Esophagus muscularis mucosa (tissue), 4 donors: ENCODE results near the gene B9D1. TPM values are rescaled to one million over a fixed set of nuclear protein-coding genes. Genes with fewer than 3 reads are reported as not detected.

Experiments
- DNase-seq: peaks from one replicate; pipeline ENCODE4 v3.0.0-alpha.2; 2017; ENCODE audit errors: extremely low spot score
- H3K27ac ChIP-seq, 4 donors: fragments of 200-600 bp; sonication (generic); replicated peaks in 1 of 4; 1 replicate in 3 of 4; 2 replicates in 1 of 4; pipeline ENCODE4 v1.5.1; 2016 to 2019; ENCODE audit warnings: mild to moderate bottlenecking in 1 of 4
- H3K27me3 ChIP-seq, 4 donors: fragments of 200-600 bp; sonication (generic); one replicate each; pipeline versions ENCODE4 v1.5.1 to v1.6.0; 2016 to 2019
- H3K36me3 ChIP-seq, 4 donors: fragments of 200-600 bp; sonication (generic); one replicate each; pipeline ENCODE4 v1.5.1; 2016 to 2019
- H3K4me1 ChIP-seq, 4 donors: fragments of 200-600 bp; sonication (generic); one replicate each; pipeline ENCODE4 v1.5.1; 2016 to 2019
- H3K4me3 ChIP-seq, 4 donors: fragments of 200-600 bp; sonication (generic); 1 replicate in 2 of 4; 2 replicates in 2 of 4; pipeline ENCODE4 v1.5.1; 2016 to 2019; ENCODE audit warnings: mild to moderate bottlenecking in 4 of 4, moderate library complexity in 1 of 4
- H3K9me3 ChIP-seq, 4 donors: fragments of 200-600 bp; sonication (generic); 1 replicate in 3 of 4; 2 replicates in 1 of 4; pipeline ENCODE4 v1.5.1; 2016 to 2019
- CTCF ChIP-seq, 3 experiments: fragments of 200-600 bp in 2 of 3; fragments of 450-650 bp in 1 of 3; sonication (generic) in 2 of 3; IDR thresholded peaks; one replicate each; pipeline ENCODE4 v1.5.1; 2017 to 2019; ENCODE audit warnings: antibody characterized with exemption in 3 of 3, mild to moderate bottlenecking in 2 of 3, moderate library complexity in 1 of 3
- EP300 ChIP-seq: sonication (generic); formaldehyde crosslinking; IDR thresholded peaks from one replicate; pipeline ENCODE4 v1.6.1; 2017; ENCODE audit warnings: antibody characterized with exemption
- POLR2A ChIP-seq: fragments of 450-650 bp; IDR thresholded peaks from one replicate; pipeline ENCODE4 v1.6.1; 2017; ENCODE audit warnings: antibody characterized with exemption, moderate library complexity, mild to moderate bottlenecking, low read depth
- POLR2AphosphoS5 ChIP-seq, 2 donors: sonication (generic); formaldehyde crosslinking; IDR thresholded peaks; one replicate each; pipeline ENCODE4 v1.6.1; 2017; ENCODE audit warnings: antibody characterized with exemption in 2 of 2
- WGBS: methylation state at CpG from one replicate; pipeline ENCODE4 v1.1.5; 2018; 5-methylcytosine and 5-hydroxymethylcytosine counted together
- intact Hi-C: fragments of 100-400 bp; cut with DNase I; formaldehyde crosslinking; loops from one replicate; pipeline ENCODE4 v1.15.1; 2023
- total RNA-seq, 4 donors: library from RNA; depleted of rRNA; stranded (reverse); fragments of >200 nt; gene quantifications; one replicate each; pipeline versions ENCODE4 v1.1.0 to v1.2.1, GENCODE V29; 2016

The B9D1 gene
- total RNA-seq, 4 donors from 2014 or later: 9.5 to 13.8 (median 9.9) TPM

GRCh38 chr17:19382531-19383444 is 20.3 kb upstream of the B9D1 start:
- intact Hi-C loops: no loop called here
- TF ChIP-seq POLR2A (no peak), CTCF (IDR thresholded peaks at IDR 0.05) (no peak), POLR2AphosphoS5 (IDR thresholded peaks at IDR 0.05) (no peak), EP300 (no peak)
- H3K4me1 ChIP-seq: peaks cover 55 to 92% (median 92%) of the 10 kb centered on the region in 4 donors
- DNase-seq: no peak
- peaks cover 38 to 57% (median 54%) of the 10 kb centered on the region in 4 donors for H3K36me3 ChIP-seq
- no peaks in the 10 kb centered on the region for H3K27me3 ChIP-seq
- H3K9me3 ChIP-seq: no peaks in the 10 kb centered on the region
- H3K4me3 ChIP-seq: no peak overlapping the region
- H3K27ac ChIP-seq: peak overlapping the region; percentile 94 to 98 (median 96)
- WGBS: 77% methylated on average over 7 of the region's 13 CpGs

- H3K4me3 ChIP-seq: no peak overlapping the region
- H3K4me1 ChIP-seq: peaks cover 50 to 88% (median 87%) of the 10 kb centered on the region in 4 donors
- intact Hi-C loops: no loop called here
- WGBS: 91% methylated on average over 31 of the region's 31 CpGs
- DNase-seq: no peak
- H3K9me3 ChIP-seq: no peaks in the 10 kb centered on the region
- no peaks in the 10 kb centered on the region for H3K27me3 ChIP-seq
- peak overlapping the region; percentile 65 to 98 (median 96) for H3K27ac ChIP-seq
- TF ChIP-seq CTCF (IDR thresholded peaks at IDR 0.05) (no peak), EP300 (no peak), POLR2AphosphoS5 (IDR thresholded peaks at IDR 0.05) (no peak), POLR2A (no peak)
- H3K36me3 ChIP-seq: peaks cover 38 to 57% (median 54%) of the 10 kb centered on the region in 4 donors
These were observed 19.4 kb upstream of the B9D1 start for GRCh38 chr17:19381741-19382444.

GRCh38 chr17:19381361-19381740 is 18.8 kb upstream of the B9D1 start:
- H3K36me3 ChIP-seq: peaks cover 38 to 57% (median 54%) of the 10 kb centered on the region in 4 donors
- WGBS: 96% methylated on average over 6 of the region's 7 CpGs
- intact Hi-C loops: no loop called here
- H3K4me3 ChIP-seq: no peak overlapping the region
- peaks cover 49 to 87% (median 86%) of the 10 kb centered on the region in 4 donors for H3K4me1 ChIP-seq
- no peaks in the 10 kb centered on the region for H3K9me3 ChIP-seq
- H3K27ac ChIP-seq: peak overlapping the region in 3 of 4 donors; percentile 95 to 98 (median 97)
- DNase-seq: no peak
- TF ChIP-seq POLR2A (no peak), POLR2AphosphoS5 (IDR thresholded peaks at IDR 0.05) (no peak), CTCF (IDR thresholded peaks at IDR 0.05) (no peak), EP300 (no peak)
- no peaks in the 10 kb centered on the region for H3K27me3 ChIP-seq

GRCh38 chr17:19380481-19381301 is 18.2 kb upstream of the B9D1 start:
- no peaks in the 10 kb centered on the region for H3K9me3 ChIP-seq
- TF ChIP-seq POLR2AphosphoS5 (IDR thresholded peaks at IDR 0.05) (no peak), CTCF (IDR thresholded peaks at IDR 0.05) (no peak)
- intact Hi-C loops: no loop called here
- peaks cover 38 to 57% (median 54%) of the 10 kb centered on the region in 4 donors for H3K36me3 ChIP-seq
- H3K4me3 ChIP-seq: no peak overlapping the region
- H3K27me3 ChIP-seq: no peaks in the 10 kb centered on the region
- H3K4me1 ChIP-seq: peaks cover 43 to 85% (median 80%) of the 10 kb centered on the region in 4 donors
- no peak for DNase-seq
- peak overlapping the region in 3 of 4 donors; percentile 95 to 98 (median 97) for H3K27ac ChIP-seq
- 88% methylated on average over 18 of the region's 29 CpGs for WGBS
